K562 (cell line): ENCODE data around the gene AFF1. TPM values are rescaled to one million over a fixed set of nuclear protein-coding genes. Genes with fewer than 3 reads are reported as not detected.

ENCODE experiments used
- JUND ChIP-seq, 2 experiments: IDR thresholded peaks; 2 replicates in 1 of 2; 3 replicates in 1 of 2; pipeline ENCODE4 v1.6.1; 2011; ENCODE audit warnings: borderline replicate concordance in 2 of 2, low read depth in 2 of 2, low read length in 2 of 2, improper control_type of control experiment in 1 of 2, missing biosample characterization in 1 of 2, missing genetic modification characterization in 1 of 2, missing genetic modification reagents in 1 of 2
- KAT8 ChIP-seq: fragments of 450-650 bp; IDR thresholded peaks from 2 replicates; pipeline ENCODE4 v1.6.1; 2016; ENCODE audit warnings: low read depth, mild to moderate bottlenecking
- POLR2A ChIP-seq: fragments of 450-650 bp; conservative IDR thresholded peaks from 2 replicates; pipeline ENCODE4 v1.6.1; 2016
- POLR3A ChIP-seq: IDR thresholded peaks from 2 replicates; pipeline ENCODE4 v1.6.1; 2011; ENCODE audit warnings: borderline replicate concordance, mild to moderate bottlenecking, moderate library complexity; ENCODE audit not compliant: insufficient read length, insufficient read depth; ENCODE audit errors: extremely low read depth
- TRIM24 ChIP-seq, 2 experiments: fragments of 450-650 bp; IDR thresholded peaks; 2 replicates each; pipeline ENCODE4 v1.6.1; 2016
- ZNF134 ChIP-seq: fragments of 250-450 bp; sonication (Bioruptor Pico); conservative IDR thresholded peaks from 2 replicates; pipeline ENCODE4 v1.4.0; 2020
- polyA plus RNA-seq, 8 experiments: library from polyadenylated mRNA; depleted of rRNA in 4 of 8; stranded (reverse) in 5 of 8; unstranded in 3 of 8; fragments of >200 nt; fragmentation: Nextera tagmentation in 2 of 8; fragmentation: Illumina TruSeq in 1 of 8; extraction: Ambion mirVana in 2 of 8; extraction: Trizol in 1 of 8; gene quantifications; 2 replicates each; pipeline versions ENCODE4 v1.2.1 to v1.2.3, GENCODE V29; 2011 to 2014; ENCODE audit warnings: inconsistent platforms in 1 of 8, missing spikeins in 1 of 8
- total RNA-seq, 7 experiments: library from RNA; depleted of rRNA in 6 of 7; stranded (reverse); fragments of >200 nt in 6 of 7; fragmentation: Illumina TruSeq in 2 of 7; extraction: Trizol in 2 of 7; gene quantifications; 2 replicates each; pipeline versions ENCODE4 v1.2.1 to v1.2.3, GENCODE V29; 2011 to 2021; ENCODE audit warnings: low replicate concordance in 1 of 7
- TF ChIP-seq, protein P1 (sequence below): sonication (generic); formaldehyde crosslinking; IDR thresholded peaks from 2 replicates; pipeline ENCODE4 v1.8.0; 2022; ENCODE audit warnings: missing genetic modification reagents, mild to moderate bottlenecking, borderline replicate concordance
- TF ChIP-seq, protein P2 (sequence below): sonication (generic); formaldehyde crosslinking; IDR thresholded peaks from 2 replicates; pipeline ENCODE4 v1.8.0; 2023; ENCODE audit warnings: mild to moderate bottlenecking, missing genetic modification reagents
- TF ChIP-seq, protein P3 (sequence below): fragments of 250-450 bp; sonication (Bioruptor Pico); IDR thresholded peaks from 2 replicates; pipeline ENCODE4 v1.8.0; 2021; ENCODE audit warnings: moderate library complexity, mild to moderate bottlenecking, inconsistent platforms
- TF ChIP-seq, protein P4 (sequence below): fragments of 250-450 bp; sonication (Bioruptor Pico); IDR thresholded peaks from 2 replicates; pipeline ENCODE4 v1.5.0; 2022; ENCODE audit warnings: mild to moderate bottlenecking

The AFF1 gene
- total and polyA plus RNA-seq, 9 of the 15 experiments (the other 6 are each of a cell fraction or from before 2014, with no cell fraction given), result 4.1 to 47.5 (median 17.2) TPM

DNA sequence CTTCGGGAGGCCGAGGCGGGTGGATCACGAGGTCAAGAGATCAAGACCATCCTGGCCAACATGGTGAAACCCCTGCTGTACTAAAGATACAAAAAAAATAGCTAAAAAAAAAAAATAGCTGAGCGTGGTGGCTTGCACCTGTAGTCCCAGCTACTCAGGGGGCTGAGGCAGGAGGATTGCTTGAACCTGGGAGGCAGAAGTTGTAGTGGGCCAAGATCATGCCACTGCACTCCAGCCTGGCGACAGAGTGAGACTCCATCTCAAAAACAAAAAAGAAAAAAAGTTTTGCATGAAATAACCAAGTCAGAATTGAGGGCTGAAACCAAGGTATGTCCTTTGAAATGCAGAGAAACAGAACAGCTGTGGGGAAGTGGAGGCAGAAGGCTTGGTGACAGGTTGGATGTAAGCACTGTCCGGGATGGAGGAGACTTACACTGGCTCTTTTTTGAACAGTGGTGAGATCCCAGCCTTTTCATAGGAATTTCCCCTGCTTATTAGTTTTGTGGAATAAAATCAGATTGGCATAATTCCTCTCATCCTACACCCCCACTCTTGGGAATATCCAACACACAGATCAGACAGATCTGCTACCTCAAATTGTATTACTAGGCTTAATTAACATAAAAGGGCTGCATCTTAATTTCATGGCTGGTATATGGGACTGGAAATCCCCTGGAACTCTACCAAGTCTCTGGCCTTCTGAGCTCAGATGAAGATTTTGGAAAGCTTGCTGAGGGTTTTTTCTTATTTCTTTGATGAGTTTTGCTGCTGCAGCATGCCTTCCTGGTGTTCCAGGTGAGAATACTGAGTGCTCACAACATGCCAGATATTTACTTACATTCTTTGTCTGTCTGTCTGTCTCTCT is 23.8 kb upstream of the AFF1 start (continued):
- TF ChIP-seq TRIM24 (IDR thresholded peaks at IDR 0.05) (no peak), POLR2A (no peak), POLR3A (no peak), KAT8 (no peak), JUND (IDR thresholded peaks at IDR 0.05; ENCODE audit: borderline replicate concordance, low read depth, low read length) (no peak), JUND (tag; IDR thresholded peaks at IDR 0.05; ENCODE audit: borderline replicate concordance, low read depth, low read length) (no peak), ZNF134 (CRISPR knock-in tag) (no peak)
- TF ChIP-seq, protein P1, sequence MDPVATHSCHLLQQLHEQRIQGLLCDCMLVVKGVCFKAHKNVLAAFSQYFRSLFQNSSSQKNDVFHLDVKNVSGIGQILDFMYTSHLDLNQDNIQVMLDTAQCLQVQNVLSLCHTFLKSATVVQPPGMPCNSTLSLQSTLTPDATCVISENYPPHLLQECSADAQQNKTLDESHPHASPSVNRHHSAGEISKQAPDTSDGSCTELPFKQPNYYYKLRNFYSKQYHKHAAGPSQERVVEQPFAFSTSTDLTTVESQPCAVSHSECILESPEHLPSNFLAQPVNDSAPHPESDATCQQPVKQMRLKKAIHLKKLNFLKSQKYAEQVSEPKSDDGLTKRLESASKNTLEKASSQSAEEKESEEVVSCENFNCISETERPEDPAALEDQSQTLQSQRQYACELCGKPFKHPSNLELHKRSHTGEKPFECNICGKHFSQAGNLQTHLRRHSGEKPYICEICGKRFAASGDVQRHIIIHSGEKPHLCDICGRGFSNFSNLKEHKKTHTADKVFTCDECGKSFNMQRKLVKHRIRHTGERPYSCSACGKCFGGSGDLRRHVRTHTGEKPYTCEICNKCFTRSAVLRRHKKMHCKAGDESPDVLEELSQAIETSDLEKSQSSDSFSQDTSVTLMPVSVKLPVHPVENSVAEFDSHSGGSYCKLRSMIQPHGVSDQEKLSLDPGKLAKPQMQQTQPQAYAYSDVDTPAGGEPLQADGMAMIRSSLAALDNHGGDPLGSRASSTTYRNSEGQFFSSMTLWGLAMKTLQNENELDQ (CRISPR knock-in tag), result no peak
- TF ChIP-seq, protein P2, sequence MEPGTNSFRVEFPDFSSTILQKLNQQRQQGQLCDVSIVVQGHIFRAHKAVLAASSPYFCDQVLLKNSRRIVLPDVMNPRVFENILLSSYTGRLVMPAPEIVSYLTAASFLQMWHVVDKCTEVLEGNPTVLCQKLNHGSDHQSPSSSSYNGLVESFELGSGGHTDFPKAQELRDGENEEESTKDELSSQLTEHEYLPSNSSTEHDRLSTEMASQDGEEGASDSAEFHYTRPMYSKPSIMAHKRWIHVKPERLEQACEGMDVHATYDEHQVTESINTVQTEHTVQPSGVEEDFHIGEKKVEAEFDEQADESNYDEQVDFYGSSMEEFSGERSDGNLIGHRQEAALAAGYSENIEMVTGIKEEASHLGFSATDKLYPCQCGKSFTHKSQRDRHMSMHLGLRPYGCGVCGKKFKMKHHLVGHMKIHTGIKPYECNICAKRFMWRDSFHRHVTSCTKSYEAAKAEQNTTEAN (CRISPR knock-in tag), result no peak
- TF ChIP-seq, protein P3, sequence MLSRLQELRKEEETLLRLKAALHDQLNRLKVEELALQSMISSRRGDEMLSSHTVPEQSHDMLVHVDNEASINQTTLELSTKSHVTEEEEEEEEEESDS (CRISPR knock-in tag), result no peak
- TF ChIP-seq, protein P4, sequence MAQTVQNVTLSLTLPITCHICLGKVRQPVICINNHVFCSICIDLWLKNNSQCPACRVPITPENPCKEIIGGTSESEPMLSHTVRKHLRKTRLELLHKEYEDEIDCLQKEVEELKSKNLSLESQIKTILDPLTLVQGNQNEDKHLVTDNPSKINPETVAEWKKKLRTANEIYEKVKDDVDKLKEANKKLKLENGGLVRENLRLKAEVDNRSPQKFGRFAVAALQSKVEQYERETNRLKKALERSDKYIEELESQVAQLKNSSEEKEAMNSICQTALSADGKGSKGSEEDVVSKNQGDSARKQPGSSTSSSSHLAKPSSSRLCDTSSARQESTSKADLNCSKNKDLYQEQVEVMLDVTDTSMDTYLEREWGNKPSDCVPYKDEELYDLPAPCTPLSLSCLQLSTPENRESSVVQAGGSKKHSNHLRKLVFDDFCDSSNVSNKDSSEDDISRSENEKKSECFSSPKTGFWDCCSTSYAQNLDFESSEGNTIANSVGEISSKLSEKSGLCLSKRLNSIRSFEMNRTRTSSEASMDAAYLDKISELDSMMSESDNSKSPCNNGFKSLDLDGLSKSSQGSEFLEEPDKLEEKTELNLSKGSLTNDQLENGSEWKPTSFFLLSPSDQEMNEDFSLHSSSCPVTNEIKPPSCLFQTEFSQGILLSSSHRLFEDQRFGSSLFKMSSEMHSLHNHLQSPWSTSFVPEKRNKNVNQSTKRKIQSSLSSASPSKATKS (CRISPR knock-in tag), result no peak
